Measurements from ENCODE around the gene ERG28.

DNA sequence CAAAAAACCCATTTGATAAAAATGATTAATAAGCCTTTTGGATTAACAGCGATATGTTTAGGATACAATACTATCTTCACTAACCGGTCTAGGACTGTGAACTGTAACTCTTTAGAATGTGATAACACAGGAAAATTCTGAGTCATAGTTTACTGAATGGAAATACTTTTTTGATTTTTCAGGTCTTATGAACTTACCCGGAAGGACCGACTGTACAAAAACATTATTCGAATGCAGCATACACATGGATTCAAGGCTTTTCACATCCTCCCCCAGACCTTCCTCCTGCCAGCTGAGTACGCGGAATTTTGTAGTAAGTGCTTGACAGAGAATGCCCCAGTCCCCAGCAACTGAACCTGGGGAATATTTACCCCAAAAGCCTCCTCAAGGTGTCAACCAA lies 29.3 kb upstream of the ERG28 start:
- TF ChIP-seq, protein P1, sequence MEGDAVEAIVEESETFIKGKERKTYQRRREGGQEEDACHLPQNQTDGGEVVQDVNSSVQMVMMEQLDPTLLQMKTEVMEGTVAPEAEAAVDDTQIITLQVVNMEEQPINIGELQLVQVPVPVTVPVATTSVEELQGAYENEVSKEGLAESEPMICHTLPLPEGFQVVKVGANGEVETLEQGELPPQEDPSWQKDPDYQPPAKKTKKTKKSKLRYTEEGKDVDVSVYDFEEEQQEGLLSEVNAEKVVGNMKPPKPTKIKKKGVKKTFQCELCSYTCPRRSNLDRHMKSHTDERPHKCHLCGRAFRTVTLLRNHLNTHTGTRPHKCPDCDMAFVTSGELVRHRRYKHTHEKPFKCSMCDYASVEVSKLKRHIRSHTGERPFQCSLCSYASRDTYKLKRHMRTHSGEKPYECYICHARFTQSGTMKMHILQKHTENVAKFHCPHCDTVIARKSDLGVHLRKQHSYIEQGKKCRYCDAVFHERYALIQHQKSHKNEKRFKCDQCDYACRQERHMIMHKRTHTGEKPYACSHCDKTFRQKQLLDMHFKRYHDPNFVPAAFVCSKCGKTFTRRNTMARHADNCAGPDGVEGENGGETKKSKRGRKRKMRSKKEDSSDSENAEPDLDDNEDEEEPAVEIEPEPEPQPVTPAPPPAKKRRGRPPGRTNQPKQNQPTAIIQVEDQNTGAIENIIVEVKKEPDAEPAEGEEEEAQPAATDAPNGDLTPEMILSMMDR (IDR thresholded peaks at IDR 0.05) = no peak
- no peak for TF ChIP-seq ZFX (IDR thresholded peaks at IDR 0.05; ENCODE audit: borderline replicate concordance)
